HL-60 (cell line): Measurements from ENCODE around the gene NFIA.

Source experiments
- DNase-seq, 2 experiments: peaks; one replicate each; pipeline ENCODE4 v3.0.0-alpha.2; 2010 to 2020; ENCODE audit warnings: low read depth in 1 of 2, low spot score in 1 of 2
- H3K27ac ChIP-seq: fragments of 250-450 bp; sonication (Bioruptor Pico); replicated peaks from 2 replicates; pipeline ENCODE4 v1.5.1; 2020; ENCODE audit warnings: mild to moderate bottlenecking, moderate library complexity
- H3K27me3 ChIP-seq: fragments of 250-450 bp; sonication (Bioruptor Pico); 2 replicates; pipeline ENCODE4 v1.5.1; 2021; ENCODE audit warnings: mild to moderate bottlenecking, moderate library complexity; ENCODE audit not compliant: insufficient read depth, poor library complexity, severe bottlenecking
- H3K4me3 ChIP-seq: replicated peaks from 2 replicates; pipeline ENCODE4 v1.5.1; 2011; ENCODE audit warnings: mild to moderate bottlenecking, control low read depth, low read length; ENCODE audit not compliant: insufficient read depth
- CTCF ChIP-seq: IDR thresholded peaks from one replicate; pipeline ENCODE4 v1.5.1; 2011; ENCODE audit warnings: low read length, control low read depth, inconsistent platforms; ENCODE audit not compliant: insufficient read depth
- GABPA ChIP-seq: IDR thresholded peaks from 2 replicates; pipeline ENCODE4 v1.6.1; 2012; ENCODE audit warnings: low read depth
- POLR2AphosphoS5 ChIP-seq: IDR thresholded peaks from 2 replicates; pipeline ENCODE4 v1.6.1; 2012; ENCODE audit warnings: low read depth
- REST ChIP-seq: IDR thresholded peaks from 2 replicates; pipeline ENCODE4 v1.6.1; 2012; ENCODE audit warnings: low read depth; ENCODE audit not compliant: insufficient replicate concordance
- SPI1 ChIP-seq: IDR thresholded peaks from 2 replicates; pipeline ENCODE4 v1.6.1; 2012; ENCODE audit warnings: low read depth, mild to moderate bottlenecking, borderline replicate concordance

The NFIA gene

GRCh38 chr1:61263905-61264824, 181.8 kb downstream of the NFIA start:
- H3K27ac ChIP-seq, result no peak overlapping the region
- no peak overlapping the region for H3K4me3 ChIP-seq
- no peak for TF ChIP-seq POLR2AphosphoS5
- TF ChIP-seq SPI1, result no peak
- TF ChIP-seq REST, result no peak
- TF ChIP-seq CTCF, result no peak
- no peak for TF ChIP-seq GABPA
- DNase-seq, result no peak
- no peaks in the 10 kb centered on the region for H3K27me3 ChIP-seq

- DNase-seq, result no peak
- TF ChIP-seq SPI1, result no peak
- no peak for TF ChIP-seq POLR2AphosphoS5
- TF ChIP-seq GABPA, result no peak
- no peak for TF ChIP-seq REST
- no peak overlapping the region for H3K27ac ChIP-seq
- no peaks in the 10 kb centered on the region for H3K27me3 ChIP-seq
- no peak overlapping the region for H3K4me3 ChIP-seq
These were observed 182.5 kb downstream of the NFIA start for GRCh38 chr1:61264825-61265242.

- Histone ChIP-seq H3K27me3 (no peaks in the 10 kb centered on the region), H3K27ac (no peak overlapping the region), H3K4me3 (no peak overlapping the region)
These were observed 183.3 kb downstream of the NFIA start for GRCh38 chr1:61265665-61266064.

More at GRCh38 chr1:61265665-61266064, 183.3 kb downstream of the NFIA start:
- TF ChIP-seq POLR2AphosphoS5, result no peak
- TF ChIP-seq CTCF, result no peak
- no peak for TF ChIP-seq SPI1
- TF ChIP-seq GABPA, result no peak
- no peak for TF ChIP-seq REST
- no peak for DNase-seq
